ENCODE data around the gene GPNMB.
"Not testable (repeated sequence)": the region's sequence is repeated elsewhere in the genome, so short reads cannot be mapped to it uniquely, and the experiment has no call there.

GPNMB gene

GRCh38 chr7:23312141-23312540 is 65.6 kb downstream of the GPNMB start:
- not testable (repeated sequence) for DNase-seq

GRCh38 chr7:23315366-23315765 is 68.8 kb downstream of the GPNMB start:
- DNase-seq: no peak
